HG03442 (cell line): ENCODE measurements around the gene MGLL.

ENCODE experiments used
- ATAC-seq: cut with Tn5 transposase; IDR thresholded peaks from one replicate; pipeline ENCODE4 v1.9.1; 2021; ENCODE audit warnings: mild to moderate bottlenecking, moderate library complexity; ENCODE audit not compliant: unreplicated experiment

MGLL gene

GRCh38 chr3:127814325-127814781 is 8.0 kb downstream of the MGLL start:
- no peak for ATAC-seq

- no peak for ATAC-seq
These were observed 10.2 kb downstream of the MGLL start for GRCh38 chr3:127812151-127812550.

- ATAC-seq, result no peak
These were observed 10.6 kb downstream of the MGLL start for GRCh38 chr3:127811717-127812116.

- no peak for ATAC-seq
These were observed 12.7 kb downstream of the MGLL start for GRCh38 chr3:127809611-127810010.

GRCh38 chr3:127809211-127809610 is 13.1 kb downstream of the MGLL start:
- ATAC-seq, result no peak

GRCh38 chr3:127808197-127808596 is 14.1 kb downstream of the MGLL start:
- ATAC-seq, result no peak

- ATAC-seq, result no peak
These were observed 17.1 kb downstream of the MGLL start for GRCh38 chr3:127805026-127805753.

- ATAC-seq, result no peak
These were observed 18.2 kb downstream of the MGLL start for GRCh38 chr3:127804141-127804540.

GRCh38 chr3:127803619-127804018 is 18.7 kb downstream of the MGLL start:
- no peak for ATAC-seq

- no peak for ATAC-seq
These were observed 19.7 kb downstream of the MGLL start for GRCh38 chr3:127802606-127803005.

GRCh38 chr3:127801731-127802313 is 20.5 kb downstream of the MGLL start:
- ATAC-seq, result no peak

GRCh38 chr3:127800508-127800907 is 21.8 kb downstream of the MGLL start:
- peak; percentile 59 for ATAC-seq

GRCh38 chr3:127799476-127800222 is 22.7 kb downstream of the MGLL start:
- ATAC-seq, result no peak

GRCh38 chr3:127798716-127799115 is 23.6 kb downstream of the MGLL start:
- ATAC-seq, result no peak

- ATAC-seq, result no peak
These were observed 25.5 kb downstream of the MGLL start for GRCh38 chr3:127796831-127797150.

- no peak for ATAC-seq
These were observed 26.1 kb downstream of the MGLL start for GRCh38 chr3:127796045-127796830.

- no peak for ATAC-seq
These were observed 27.3 kb downstream of the MGLL start for GRCh38 chr3:127794972-127795371.

- no peak for ATAC-seq
These were observed 27.9 kb downstream of the MGLL start for GRCh38 chr3:127794402-127794801.

GRCh38 chr3:127792541-127793292 is 29.6 kb downstream of the MGLL start:
- no peak for ATAC-seq

GRCh38 chr3:127791221-127791913 is 30.9 kb downstream of the MGLL start:
- peak; percentile 58 for ATAC-seq
